SK-N-SH treated with all-trans-retinoic acid at 6 μM for 48 hours (cell line): ENCODE measurements around the gene RAD51B.

Source experiments
- ATAC-seq: fragments of 200-7000 bp; cut with Tn5 transposase; 3 replicates; pipeline ENCODE4 v1.9.1; 2020; ENCODE audit warnings: mild to moderate bottlenecking, moderate library complexity
- ARNTL ChIP-seq: fragments of 450-650 bp; formaldehyde crosslinking; IDR thresholded peaks from 2 replicates; pipeline ENCODE4 v1.5.0; 2020; ENCODE audit warnings: low read depth, mild to moderate bottlenecking, moderate library complexity, borderline replicate concordance
- BACH2 ChIP-seq: fragments of 250-450 bp; sonication (Bioruptor Pico); IDR thresholded peaks from 2 replicates; pipeline ENCODE4 v1.9.0; 2021; ENCODE audit warnings: mild to moderate bottlenecking, borderline replicate concordance
- CSDC2 ChIP-seq: fragments of 250-450 bp; sonication (Bioruptor Pico); IDR thresholded peaks from 2 replicates; pipeline ENCODE4 v1.5.0; 2020; ENCODE audit warnings: mild to moderate bottlenecking, moderate library complexity
- CSRNP3 ChIP-seq: fragments of 250-450 bp; sonication (Bioruptor Pico); IDR thresholded peaks from 2 replicates; pipeline ENCODE4 v1.5.1; 2021; ENCODE audit warnings: mild to moderate bottlenecking, moderate library complexity
- ESRRG ChIP-seq: fragments of 250-450 bp; sonication (Bioruptor Pico); IDR thresholded peaks from 2 replicates; pipeline ENCODE4 v1.6.1; 2021; ENCODE audit warnings: mild to moderate bottlenecking
- GLIS3 ChIP-seq: fragments of 250-450 bp; sonication (Bioruptor Pico); IDR thresholded peaks from 2 replicates; pipeline ENCODE4 v1.5.0; 2020; ENCODE audit warnings: mild to moderate bottlenecking, moderate library complexity
- ISL1 ChIP-seq: fragments of 250-450 bp; sonication (Bioruptor Pico); IDR thresholded peaks from 2 replicates; pipeline ENCODE4 v2.1.2; 2022; ENCODE audit warnings: mild to moderate bottlenecking, moderate library complexity
- OSR1 ChIP-seq: fragments of 250-450 bp; sonication (Bioruptor Pico); IDR thresholded peaks from 2 replicates; pipeline ENCODE4 v1.8.0; 2022; ENCODE audit warnings: moderate library complexity, mild to moderate bottlenecking, inconsistent platforms
- POU6F1 ChIP-seq: fragments of 250-450 bp; sonication (Bioruptor Pico); IDR thresholded peaks from 2 replicates; pipeline ENCODE4 v1.8.0; 2021; ENCODE audit warnings: low read depth, mild to moderate bottlenecking, moderate library complexity, borderline replicate concordance
- RARB ChIP-seq: fragments of 250-450 bp; sonication (Bioruptor Pico); IDR thresholded peaks from 2 replicates; pipeline ENCODE4 v1.8.0; 2021; ENCODE audit warnings: mild to moderate bottlenecking, moderate library complexity
- SNAI2 ChIP-seq: fragments of 250-450 bp; sonication (Bioruptor Pico); IDR thresholded peaks from 2 replicates; pipeline ENCODE4 v1.5.0; 2020; ENCODE audit warnings: mild to moderate bottlenecking, moderate library complexity
- TCF4 ChIP-seq: fragments of 250-450 bp; sonication (Bioruptor Pico); IDR thresholded peaks from 2 replicates; pipeline ENCODE4 v1.8.0; 2021; ENCODE audit warnings: mild to moderate bottlenecking, moderate library complexity, borderline replicate concordance
- TOX ChIP-seq: fragments of 250-450 bp; sonication (Bioruptor Pico); IDR thresholded peaks from 2 replicates; pipeline ENCODE4 v1.8.0; 2021; ENCODE audit warnings: mild to moderate bottlenecking, moderate library complexity, borderline replicate concordance
- TSHZ2 ChIP-seq: fragments of 250-450 bp; sonication (Bioruptor Pico); IDR thresholded peaks from 2 replicates; pipeline ENCODE4 v1.5.0; 2020; ENCODE audit warnings: mild to moderate bottlenecking, moderate library complexity
- ZC3H10 ChIP-seq: fragments of 250-450 bp; sonication (Bioruptor Pico); IDR thresholded peaks from 2 replicates; pipeline ENCODE4 v1.5.1; 2021; ENCODE audit warnings: mild to moderate bottlenecking, moderate library complexity
- ZFP30 ChIP-seq: fragments of 450-650 bp; formaldehyde crosslinking; IDR thresholded peaks from 2 replicates; pipeline ENCODE4 v1.5.0; 2022; ENCODE audit warnings: mild to moderate bottlenecking, moderate library complexity
- ZNF565 ChIP-seq: fragments of 450-650 bp; formaldehyde crosslinking; conservative IDR thresholded peaks from 2 replicates; pipeline ENCODE4 v1.5.0; 2020; ENCODE audit warnings: low read depth, mild to moderate bottlenecking, moderate library complexity
- ZNF70 ChIP-seq: fragments of 450-650 bp; formaldehyde crosslinking; IDR thresholded peaks from 2 replicates; pipeline ENCODE4 v1.5.0; 2020; ENCODE audit warnings: mild to moderate bottlenecking, moderate library complexity
- ZNF8 ChIP-seq: fragments of 450-650 bp; formaldehyde crosslinking; IDR thresholded peaks from 2 replicates; pipeline ENCODE4 v1.5.0; 2020; ENCODE audit warnings: mild to moderate bottlenecking, moderate library complexity
- TF ChIP-seq, protein P1 (sequence below): fragments of 250-450 bp; sonication (Bioruptor Pico); IDR thresholded peaks from 2 replicates; pipeline ENCODE4 v1.5.1; 2020; ENCODE audit warnings: low read depth, mild to moderate bottlenecking, moderate library complexity

The RAD51B gene

GRCh38 chr14:67851785-67852410 is 32.3 kb downstream of the RAD51B start:
- ATAC-seq = no peak

GRCh38 chr14:67852926-67853604 is 33.5 kb downstream of the RAD51B start:
- TF ChIP-seq ZNF70 (CRISPR knock-in tag) (no peak), ESRRG (CRISPR knock-in tag) (no peak), CSDC2 (CRISPR knock-in tag) (no peak), GLIS3 (CRISPR knock-in tag) (no peak), ZNF8 (CRISPR knock-in tag) (no peak), ISL1 (CRISPR knock-in tag) (no peak)
- TF ChIP-seq, protein P1, sequence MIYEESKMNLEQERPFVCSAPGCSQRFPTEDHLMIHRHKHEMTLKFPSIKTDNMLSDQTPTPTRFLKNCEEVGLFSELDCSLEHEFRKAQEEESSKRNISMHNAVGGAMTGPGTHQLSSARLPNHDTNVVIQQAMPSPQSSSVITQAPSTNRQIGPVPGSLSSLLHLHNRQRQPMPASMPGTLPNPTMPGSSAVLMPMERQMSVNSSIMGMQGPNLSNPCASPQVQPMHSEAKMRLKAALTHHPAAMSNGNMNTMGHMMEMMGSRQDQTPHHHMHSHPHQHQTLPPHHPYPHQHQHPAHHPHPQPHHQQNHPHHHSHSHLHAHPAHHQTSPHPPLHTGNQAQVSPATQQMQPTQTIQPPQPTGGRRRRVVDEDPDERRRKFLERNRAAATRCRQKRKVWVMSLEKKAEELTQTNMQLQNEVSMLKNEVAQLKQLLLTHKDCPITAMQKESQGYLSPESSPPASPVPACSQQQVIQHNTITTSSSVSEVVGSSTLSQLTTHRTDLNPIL = no peak
- no peak for ATAC-seq

More at GRCh38 chr14:67851785-67852410, 32.3 kb downstream of the RAD51B start:
- TF ChIP-seq ISL1 (CRISPR knock-in tag) = no peak
- no peak for TF ChIP-seq ARNTL (CRISPR knock-in tag)
- no peak for TF ChIP-seq ZC3H10 (CRISPR knock-in tag)
- no peak for TF ChIP-seq RARB
- no peak for TF ChIP-seq ZNF565
- no peak for TF ChIP-seq POU6F1 (CRISPR knock-in tag)
- TF ChIP-seq SNAI2 (CRISPR knock-in tag) = no peak
- TF ChIP-seq BACH2 (CRISPR knock-in tag) = no peak
- TF ChIP-seq ZNF8 (CRISPR knock-in tag) = no peak
- TF ChIP-seq TOX (CRISPR knock-in tag) = no peak
- no peak for TF ChIP-seq TCF4 (CRISPR knock-in tag)
- no peak for TF ChIP-seq ESRRG (CRISPR knock-in tag)
- TF ChIP-seq GLIS3 (CRISPR knock-in tag) = no peak
- no peak for TF ChIP-seq OSR1 (CRISPR knock-in tag)
- no peak for TF ChIP-seq ZFP30 (CRISPR knock-in tag)
- TF ChIP-seq CSDC2 (CRISPR knock-in tag) = no peak

- no peak for ATAC-seq
- TF ChIP-seq TOX (CRISPR knock-in tag) (no peak), TSHZ2 (CRISPR knock-in tag) (no peak), OSR1 (CRISPR knock-in tag) (no peak), POU6F1 (CRISPR knock-in tag) (no peak), GLIS3 (CRISPR knock-in tag) (no peak), CSDC2 (CRISPR knock-in tag) (no peak), CSRNP3 (CRISPR knock-in tag) (no peak), ZNF565 (no peak)
Observed at GRCh38 chr14:67853715-67854114, 34.1 kb downstream of the RAD51B start.
